ENCODE data around the gene NUDT5.

The NUDT5 gene

DNA sequence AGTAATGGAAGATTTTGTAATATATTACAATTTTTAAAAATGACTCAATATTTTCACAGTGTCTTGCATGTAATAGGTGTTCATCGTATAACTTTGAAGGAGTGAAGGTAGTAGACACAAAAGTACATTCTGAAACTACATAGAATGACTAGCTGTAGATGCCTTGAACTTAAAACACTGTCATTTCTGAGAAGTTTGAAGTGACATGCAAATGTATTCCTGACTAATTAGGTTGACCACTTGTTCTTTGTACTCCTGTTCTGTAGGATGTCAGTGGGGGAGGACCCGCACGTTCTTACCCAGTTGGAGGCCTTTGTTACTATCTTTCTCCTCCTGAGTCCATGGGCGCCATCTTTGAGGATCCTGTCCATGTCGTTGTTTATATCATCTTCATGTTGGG, 35.0 kb downstream of the NUDT5 start:
- no peak for DNase-seq

DNA sequence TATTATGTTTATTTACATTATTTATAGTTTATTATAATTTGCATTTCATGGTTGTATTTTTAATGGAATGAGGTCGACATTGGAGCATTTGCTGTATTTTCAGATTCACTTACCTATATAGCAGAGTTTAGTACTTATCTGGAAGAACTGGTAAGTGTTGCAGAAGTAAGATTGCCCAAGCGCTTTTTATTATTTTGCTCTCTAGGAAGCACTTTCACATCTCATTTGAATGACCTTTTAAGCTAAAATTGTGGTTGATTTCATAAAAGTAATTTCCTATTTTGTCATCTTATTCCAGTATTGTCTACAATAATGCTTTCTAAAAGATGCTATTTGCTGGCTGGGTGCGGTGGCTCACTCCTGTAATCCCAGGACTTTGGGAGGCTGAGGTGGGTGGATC, 37.6 kb downstream of the NUDT5 start:
- DNase-seq: no peak

DNA sequence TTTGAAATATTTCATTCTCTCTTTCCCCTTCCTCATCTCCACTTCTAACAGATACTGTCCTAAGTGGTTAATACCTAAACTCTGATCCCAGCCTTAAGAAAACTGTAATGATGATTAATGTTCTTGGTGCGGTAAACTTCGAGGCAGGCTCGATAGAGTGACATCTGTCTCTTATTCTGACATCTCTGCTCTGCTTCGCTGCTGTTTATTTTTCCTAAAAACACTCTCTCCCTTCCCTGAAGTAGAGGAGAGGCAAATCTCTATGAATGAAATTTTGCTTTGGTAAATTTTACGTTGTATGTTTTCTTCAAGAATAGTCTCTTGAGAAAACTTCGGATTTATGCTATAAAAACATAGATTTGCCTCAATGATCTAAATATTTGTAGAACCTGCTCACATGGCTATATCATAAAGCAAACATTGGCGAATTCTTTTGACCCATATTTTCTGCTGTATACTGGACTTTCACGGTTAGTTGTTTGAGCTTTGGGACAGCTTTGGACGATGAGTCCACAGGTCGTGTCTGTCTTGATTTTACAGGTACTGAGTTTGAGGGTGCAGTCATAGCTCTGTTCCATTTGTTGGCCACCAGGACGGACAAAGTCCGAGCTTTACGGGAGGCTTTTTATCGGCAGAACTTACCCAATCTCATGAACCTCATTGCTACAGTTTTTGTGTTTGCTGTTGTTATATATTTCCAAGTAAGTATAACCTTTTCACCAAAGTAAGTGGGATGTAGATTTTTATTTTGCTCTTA, 39.1 kb downstream of the NUDT5 start:
- DNase-seq: no peak

DNA sequence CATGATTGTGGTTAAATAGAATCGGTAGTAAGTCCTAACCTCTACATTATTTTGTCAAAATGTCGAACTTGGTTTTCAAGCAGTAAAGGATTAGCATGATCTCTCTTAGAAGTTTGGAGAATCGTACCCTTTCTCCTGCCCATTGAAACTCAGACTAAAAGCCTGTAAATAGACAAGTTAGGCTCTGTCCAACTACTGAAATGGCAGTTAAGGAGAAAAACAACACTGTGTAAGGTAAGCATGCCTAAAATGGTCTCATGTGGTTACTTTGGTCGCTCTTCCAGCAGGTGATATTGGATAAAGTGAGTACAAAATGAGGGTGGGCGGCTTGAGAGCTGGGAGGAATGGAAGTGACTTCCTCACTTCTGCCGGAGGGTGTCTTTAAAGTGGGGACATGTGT, 41.2 kb downstream of the NUDT5 start:
- DNase-seq: no peak

DNA sequence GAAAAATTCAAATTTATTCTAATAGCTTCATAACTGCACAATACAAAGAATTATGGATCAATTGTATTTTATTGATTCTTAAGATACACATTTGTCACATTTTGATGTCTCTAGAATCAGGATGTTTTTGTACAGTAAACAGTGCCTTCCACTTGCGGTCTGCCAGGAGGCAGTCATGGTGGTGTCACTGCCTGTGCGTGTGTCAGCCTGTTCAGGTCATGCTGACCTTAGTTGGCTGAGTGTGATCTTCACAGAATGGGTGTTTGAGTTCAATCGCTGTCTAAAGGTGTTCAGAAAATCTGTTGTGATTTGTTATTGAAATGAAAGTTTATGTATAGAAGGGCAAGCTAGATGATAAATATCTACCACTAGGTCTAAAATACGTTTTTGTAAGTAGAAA, 45.5 kb downstream of the NUDT5 start:
- no peak for DNase-seq

DNA sequence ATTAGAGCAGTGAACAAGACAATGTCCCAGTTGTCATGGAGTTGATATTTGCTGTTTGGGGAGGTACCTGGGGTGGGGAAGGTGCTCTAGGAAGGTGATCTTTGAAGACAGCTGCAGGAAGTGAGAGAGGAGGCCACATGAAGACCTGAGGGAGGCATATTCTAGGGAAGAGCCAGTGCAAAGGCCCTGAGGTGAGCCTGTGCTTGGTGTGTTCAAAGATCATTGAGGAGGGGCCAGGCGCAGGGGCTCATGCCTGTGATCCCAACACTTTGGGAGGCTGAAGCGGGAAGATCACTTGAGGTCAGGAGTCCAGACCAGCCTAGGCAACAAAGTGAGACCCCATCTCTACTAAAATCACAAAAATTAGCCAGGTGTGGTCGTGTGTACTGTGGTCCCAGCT, 51.2 kb downstream of the NUDT5 start:
- no peak for DNase-seq

DNA sequence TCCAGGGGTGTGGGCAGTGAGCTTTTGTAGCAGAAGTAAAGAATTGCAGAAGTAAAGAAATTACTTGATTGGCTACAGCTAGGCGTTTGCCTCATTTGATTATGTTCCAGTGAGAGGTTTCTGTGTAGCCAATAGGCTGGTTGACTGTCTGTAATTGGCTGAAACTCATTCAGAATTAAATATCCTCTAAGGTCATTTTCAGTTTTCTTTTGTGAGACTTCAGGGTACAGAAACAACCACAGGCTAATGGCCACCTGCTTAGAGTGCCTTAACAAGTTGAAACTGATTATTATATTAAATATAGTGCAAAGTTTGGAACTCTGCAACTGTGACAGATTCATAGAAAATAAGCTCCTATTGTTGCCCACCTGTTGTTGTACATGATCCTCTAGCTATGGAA, 55.7 kb downstream of the NUDT5 start:
- no peak for DNase-seq

DNA sequence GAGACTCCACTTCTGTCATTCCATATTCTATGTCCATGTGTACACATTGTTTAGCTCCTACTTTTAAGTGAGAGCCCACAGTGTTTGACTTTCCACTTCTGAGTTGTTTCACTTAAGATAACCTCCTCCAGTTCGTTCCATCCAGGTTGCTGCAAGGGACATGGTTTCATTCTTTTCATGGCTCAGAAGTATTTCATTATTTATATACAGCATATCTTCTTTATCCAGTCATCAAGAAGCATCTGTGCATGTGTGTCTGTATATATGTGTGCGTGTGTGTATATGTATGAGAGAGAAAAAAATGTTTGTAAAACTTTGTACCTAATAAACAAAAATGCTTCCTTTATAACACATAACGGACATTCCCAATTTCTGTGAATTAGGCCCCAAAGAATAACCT, 60.1 kb downstream of the NUDT5 start:
- DNase-seq: no peak

DNA sequence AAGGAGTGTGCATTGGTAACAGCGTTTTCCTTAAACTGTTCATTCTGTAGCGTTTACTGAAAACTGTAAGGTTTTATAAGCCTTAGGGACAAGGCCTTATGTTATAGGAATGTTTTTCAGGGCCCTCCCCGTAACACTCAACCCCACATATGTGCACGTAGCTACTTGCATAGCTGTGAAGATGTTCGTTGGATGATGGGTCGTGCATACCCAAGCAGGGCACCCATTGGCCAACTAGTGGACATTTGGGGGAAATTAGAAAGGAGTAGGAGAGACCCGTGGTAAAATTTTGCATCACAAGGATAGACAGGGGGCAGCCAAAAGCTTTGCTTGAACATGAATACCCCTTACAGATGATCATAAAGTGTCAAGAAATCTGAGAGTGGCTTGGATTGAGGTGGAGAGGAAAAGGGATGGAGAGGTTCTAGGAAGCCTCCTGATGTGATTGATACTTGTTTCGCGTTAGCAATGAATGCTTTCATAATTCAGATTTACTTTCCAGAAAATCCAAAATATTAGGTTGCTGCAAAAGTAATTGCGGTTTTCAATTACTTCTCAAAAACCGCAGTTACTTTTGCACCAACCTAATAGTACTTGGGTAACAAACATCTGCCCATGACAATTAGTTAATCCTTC, 65.3 kb downstream of the NUDT5 start:
- DNase-seq: peak in 1 of 2 experiments; percentile 6

DNA sequence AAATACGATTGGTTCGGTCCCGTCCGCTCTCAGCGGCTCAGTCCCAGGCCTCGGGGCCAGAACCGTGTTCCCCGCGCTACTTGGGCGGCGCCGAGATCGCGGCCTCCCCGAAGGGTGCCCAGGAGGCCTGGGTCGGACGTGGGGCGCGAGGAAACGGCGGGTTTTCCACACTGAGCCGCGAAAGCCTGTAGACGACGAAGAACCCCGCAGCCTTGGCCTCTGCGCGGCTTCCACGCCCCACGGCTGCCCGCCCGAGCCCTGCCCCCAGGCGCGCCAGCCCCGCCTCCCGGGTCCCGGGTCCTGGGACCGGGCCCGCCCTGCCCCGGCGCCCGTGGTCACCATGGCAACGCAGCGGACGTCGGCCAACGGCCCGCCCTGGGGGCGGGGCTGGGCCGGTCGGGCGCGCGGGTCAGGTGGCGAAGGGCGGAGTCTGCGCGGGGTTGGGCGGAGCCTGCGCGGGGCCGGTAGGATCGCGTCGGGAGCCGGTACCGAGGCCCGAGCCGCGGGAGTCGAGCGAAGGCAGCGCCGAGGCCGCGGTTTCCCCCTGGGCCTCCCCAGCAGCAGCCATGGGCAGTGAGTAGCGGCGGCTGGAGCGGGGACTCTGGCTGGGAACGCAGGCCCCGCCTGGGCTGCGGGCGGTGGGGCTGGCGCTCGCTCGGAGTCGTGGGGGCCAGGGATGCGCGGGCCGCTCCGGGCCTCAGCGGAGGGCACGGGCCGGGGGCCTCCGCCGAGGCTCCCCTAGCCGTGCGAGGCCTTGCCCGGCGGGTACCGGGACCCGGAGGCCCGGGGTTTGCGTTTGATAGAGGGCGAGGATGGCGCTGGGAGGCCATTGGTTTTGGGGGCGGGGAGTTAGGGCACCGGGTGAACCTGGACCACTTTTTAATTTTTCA, 66.2 kb downstream of the NUDT5 start, which contains the start of gene SEC61A2:
SEC61A2 (plus strand) TSS at position 456 of the 890 bp plus-strand sequence; CDS start at position 567, 111 bp downstream.
- DNase-seq: peak; percentile 94 to 99

DNA sequence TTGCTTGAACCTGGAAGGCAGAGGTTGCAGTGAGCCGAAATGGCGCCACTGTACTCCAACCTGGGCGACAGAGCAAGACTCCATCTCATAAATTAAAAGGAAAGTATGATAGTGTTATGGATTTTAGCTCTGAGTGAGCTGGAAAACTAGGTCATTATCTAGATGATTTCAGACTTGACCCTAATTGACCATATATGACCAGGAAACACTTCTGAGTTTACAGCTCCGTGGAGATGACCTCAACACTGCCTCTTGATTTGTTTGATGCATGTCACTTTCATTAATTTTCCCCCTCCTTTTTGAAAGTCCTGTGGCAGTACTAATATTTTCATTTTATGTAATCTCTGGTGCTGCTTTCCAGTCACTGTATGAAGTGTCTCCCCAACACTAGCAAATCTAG, 74.0 kb downstream of the NUDT5 start:
- DNase-seq: no peak

Data from stimulated activated CD4-positive, alpha-beta T cell treated with anti-CD3 and anti-CD28 coated beads, Interleukin-4, amount 100 ng/mL, for 4 hours (primary cell).